Measurements from ENCODE around the gene MIER3. TPM values are rescaled to one million over a fixed set of nuclear protein-coding genes. Genes with fewer than 3 reads are reported as not detected.

Gene MIER3
- polyA plus RNA-seq, 1 experiment, result 8.4 TPM

- Histone ChIP-seq H3K27me3 (ENCODE audit: control insufficient read depth, insufficient read depth, low read length) (no peaks in the 10 kb centered on the region), H3K4me3 (ENCODE audit: low read depth, low read length) (no peak overlapping the region), H3K36me3 (ENCODE audit: control insufficient read depth, insufficient read depth, low read length) (no peaks in the 10 kb centered on the region)
- POLR2A ChIA-PET, result no interaction called here
- TF ChIP-seq CTCF (IDR thresholded peaks at IDR 0.05; ENCODE audit: insufficient read depth, low read depth, low read length), result no peak
- no peak for DNase-seq (ENCODE audit: low read depth)
- CTCF ChIA-PET, result no interaction called here
Measured at GRCh38 chr5:56914678-56915077, 37.2 kb downstream of the MIER3 start.

DNA sequence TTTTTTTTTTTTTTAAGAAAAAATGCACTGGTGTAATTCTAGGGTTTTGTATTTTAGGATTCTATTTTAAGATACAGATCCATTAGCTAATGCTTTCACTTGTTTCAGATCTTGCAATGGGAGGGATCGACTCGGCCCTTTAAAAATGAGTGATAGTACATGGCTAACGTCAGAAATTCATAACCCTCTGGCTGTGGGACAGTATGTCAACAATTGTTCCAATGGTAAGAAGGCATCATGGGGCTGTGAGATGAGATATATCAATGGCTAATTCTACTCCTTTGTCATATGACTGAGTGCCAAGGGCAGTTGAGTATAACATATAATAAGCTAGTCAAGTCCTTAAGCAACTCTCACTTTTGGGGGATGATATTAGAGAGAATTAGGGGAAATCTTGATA lies 38.2 kb downstream of the MIER3 start:
- TF ChIP-seq CTCF (IDR thresholded peaks at IDR 0.05; ENCODE audit: insufficient read depth, low read depth, low read length), result no peak

GRCh38 chr5:56910210-56910965 lies 41.5 kb downstream of the MIER3 start:
- Histone ChIP-seq H3K4me3 (ENCODE audit: low read depth, low read length) (peak overlapping the region; percentile 54), H3K27me3 (ENCODE audit: control insufficient read depth, insufficient read depth, low read length) (no peaks in the 10 kb centered on the region), H3K36me3 (ENCODE audit: control insufficient read depth, insufficient read depth, low read length) (no peaks in the 10 kb centered on the region)
- TF ChIP-seq CTCF (IDR thresholded peaks at IDR 0.05; ENCODE audit: insufficient read depth, low read depth, low read length), result no peak
- ChIA-PET CTCF (interaction anchor here (0.7 to 1.0 kb wide), 2 partner anchors 11 to 23 kb away, joined by 3 read pairs; no protein-coding TSS in a partner anchor), POLR2A (no interaction called here)
- DNase-seq (ENCODE audit: low read depth), result no peak

More for the DNA sequence above, 38.2 kb downstream of the MIER3 start:
- CTCF ChIA-PET, result interaction anchor here (0.6 to 0.9 kb wide), 3 partner anchors 10 to 369 kb away, joined by 3 to 4 read pairs (median 3); no protein-coding TSS in a partner anchor
- Histone ChIP-seq H3K4me3 (ENCODE audit: low read depth, low read length) (no peak overlapping the region), H3K36me3 (ENCODE audit: control insufficient read depth, insufficient read depth, low read length) (no peaks in the 10 kb centered on the region), H3K27me3 (ENCODE audit: control insufficient read depth, insufficient read depth, low read length) (no peaks in the 10 kb centered on the region)
- POLR2A ChIA-PET, result no interaction called here
- DNase-seq (ENCODE audit: low read depth), result no peak

GRCh38 chr5:56909294-56910209 lies 42.4 kb downstream of the MIER3 start, which contains the start of gene SETD9:
SETD9 (plus strand) TSS chr5:56909596; CDS start chr5:56909646, 50 bp downstream.
- no peaks in the 10 kb centered on the region for H3K27me3 ChIP-seq (ENCODE audit: control insufficient read depth, insufficient read depth, low read length)
- CTCF ChIA-PET, result interaction anchor here (0.7 to 1.0 kb wide), 4 partner anchors 9 to 639 kb away, joined by 3 to 5 read pairs (median 3); no protein-coding TSS in a partner anchor
- peak; percentile 75 for DNase-seq (ENCODE audit: low read depth)
- peak within 1 kb of the TSS; percentile 79 for H3K4me3 ChIP-seq (ENCODE audit: low read depth, low read length)
- H3K36me3 ChIP-seq (ENCODE audit: control insufficient read depth, insufficient read depth, low read length), result no peaks in the 10 kb centered on the region
- no peak for TF ChIP-seq CTCF (IDR thresholded peaks at IDR 0.05; ENCODE audit: insufficient read depth, low read depth, low read length)
- POLR2A ChIA-PET, result no interaction called here

DNA sequence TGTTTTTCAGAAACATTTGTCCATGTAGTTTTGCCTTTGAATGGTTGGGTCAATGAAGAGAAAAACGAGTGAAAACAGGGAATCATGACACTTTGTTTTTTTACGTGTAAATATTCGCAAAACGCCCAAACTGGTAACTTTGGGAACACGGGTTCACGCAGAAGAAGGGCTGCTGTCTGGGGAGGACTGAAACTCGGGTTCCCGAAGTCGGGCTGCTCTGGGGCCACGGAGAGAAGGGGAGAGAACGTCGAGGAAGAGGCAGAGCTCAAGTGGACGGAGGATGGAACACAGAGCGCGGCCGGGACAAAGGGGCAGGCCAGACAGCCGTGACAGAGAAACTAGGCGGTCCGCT lies 43.0 kb downstream of the MIER3 start:
- ChIA-PET POLR2A (interaction anchor here (0.5 kb wide), 1 partner anchor 977 kb away, joined by 3 read pairs; no protein-coding TSS in a partner anchor), CTCF (interaction anchor here (1.0 kb wide), 2 partner anchors 9 to 638 kb away, joined by 3 to 5 read pairs; no protein-coding TSS in a partner anchor)
- H3K27me3 ChIP-seq (ENCODE audit: control insufficient read depth, insufficient read depth, low read length), result no peaks in the 10 kb centered on the region
- no peak for TF ChIP-seq CTCF (IDR thresholded peaks at IDR 0.05; ENCODE audit: insufficient read depth, low read depth, low read length)
- H3K4me3 ChIP-seq (ENCODE audit: low read depth, low read length), result peak overlapping the region; percentile 79
- no peak for DNase-seq (ENCODE audit: low read depth)
- no peaks in the 10 kb centered on the region for H3K36me3 ChIP-seq (ENCODE audit: control insufficient read depth, insufficient read depth, low read length)

Data from BJ (cell line).